GM18507 (cell line): ENCODE results near the gene NDUFAF8.
A peak's percentile ranks its signal among the peaks of the same experiment; 100 is the strongest.

Experiments used
- DNase-seq: peaks from one replicate; pipeline ENCODE4 v3.0.0; 2011; ENCODE audit warnings: low read depth; ENCODE audit not compliant: insufficient read length; ENCODE audit errors: extremely low spot score
- FAIRE-seq: peaks from 2 replicates; lab custom pipeline; 2011; peaks lifted over from hg19 to GRCh38; lab: Jason Lieb, UNC

The NDUFAF8 gene

GRCh38 chr17:81248649-81249048 lies 9.5 kb downstream of the NDUFAF8 start:
- no peak for DNase-seq
- FAIRE-seq: no peak

- no peak for FAIRE-seq
- no peak for DNase-seq
Observed at GRCh38 chr17:81249223-81250040, 10.3 kb downstream of the NDUFAF8 start.

DNA sequence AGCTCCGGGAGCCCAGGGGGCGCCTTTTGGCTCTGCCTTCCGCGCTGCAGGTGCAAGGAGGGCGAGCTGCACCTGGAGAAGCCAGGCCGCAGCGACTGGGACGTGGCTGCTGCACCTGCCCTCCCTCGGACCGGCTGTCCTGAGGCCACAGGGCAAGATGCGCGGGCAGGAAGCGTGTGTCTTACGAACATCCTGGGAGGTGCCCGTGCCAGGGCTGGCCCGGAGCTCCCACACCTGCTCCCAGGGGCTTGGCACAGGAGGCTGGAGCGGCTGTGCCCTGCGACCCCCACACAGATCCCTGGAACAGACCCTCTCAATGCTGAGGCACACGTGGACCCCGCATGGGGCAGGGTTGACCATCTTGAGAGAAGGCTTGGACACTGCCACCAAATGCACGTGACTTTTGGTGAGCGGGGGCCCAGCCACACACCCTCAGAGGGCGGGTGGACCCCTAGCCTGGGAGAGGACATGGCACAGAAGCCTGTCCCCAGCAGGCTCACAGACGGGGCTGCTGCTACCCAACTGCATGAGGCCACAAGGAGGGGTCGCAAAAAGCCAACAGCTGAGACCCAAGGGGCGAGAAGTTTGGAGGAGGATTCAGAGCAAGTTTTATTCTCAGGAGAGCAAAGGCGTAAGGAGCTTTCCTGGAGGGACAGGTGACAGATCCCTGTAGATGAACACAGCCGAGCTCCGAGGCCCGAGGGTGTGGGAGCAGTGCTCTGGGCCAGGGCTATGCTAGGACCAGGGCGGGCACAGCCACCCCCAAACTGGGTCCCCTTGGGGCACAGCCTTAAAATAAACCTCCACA lies 11.4 kb downstream of the NDUFAF8 start:
- FAIRE-seq (no peak), DNase-seq (no peak)

DNA sequence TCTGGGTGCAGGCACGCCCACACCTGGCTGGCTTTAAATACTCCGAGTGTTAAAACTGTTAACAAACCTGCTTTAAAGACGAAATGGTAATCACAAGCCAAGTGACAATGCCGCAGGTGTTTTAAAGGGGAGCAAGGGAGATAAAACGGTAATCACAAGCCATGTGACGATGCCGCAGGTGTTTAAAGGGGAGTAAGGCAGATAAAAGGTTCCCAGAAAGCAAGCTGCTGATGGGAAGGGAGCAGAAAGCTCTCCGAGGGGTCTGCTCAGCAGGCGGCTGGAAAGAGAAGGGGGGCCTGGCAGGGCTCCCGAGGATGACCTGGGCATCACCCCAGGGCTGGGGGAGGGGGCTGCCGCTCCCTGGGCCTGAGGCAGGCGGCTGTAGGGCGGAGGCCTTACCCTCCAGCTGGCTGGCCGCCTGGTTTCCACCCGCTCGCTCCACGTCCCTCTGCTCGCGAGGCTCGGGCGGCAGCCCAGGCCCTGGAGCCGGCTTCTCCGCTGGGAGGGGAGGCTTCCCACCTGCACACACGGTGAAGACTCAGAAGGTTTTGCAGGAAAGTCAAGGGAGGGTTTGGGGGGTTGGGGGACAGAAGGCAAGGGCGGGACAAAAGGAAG lies 12.1 kb downstream of the NDUFAF8 start:
- DNase-seq (no peak), FAIRE-seq (no peak)

- no peak for FAIRE-seq
- no peak for DNase-seq
Observed at GRCh38 chr17:81251709-81252301, 12.7 kb downstream of the NDUFAF8 start.

GRCh38 chr17:81252326-81252986 lies 13.3 kb downstream of the NDUFAF8 start:
- DNase-seq (no peak), FAIRE-seq (no peak)

DNA sequence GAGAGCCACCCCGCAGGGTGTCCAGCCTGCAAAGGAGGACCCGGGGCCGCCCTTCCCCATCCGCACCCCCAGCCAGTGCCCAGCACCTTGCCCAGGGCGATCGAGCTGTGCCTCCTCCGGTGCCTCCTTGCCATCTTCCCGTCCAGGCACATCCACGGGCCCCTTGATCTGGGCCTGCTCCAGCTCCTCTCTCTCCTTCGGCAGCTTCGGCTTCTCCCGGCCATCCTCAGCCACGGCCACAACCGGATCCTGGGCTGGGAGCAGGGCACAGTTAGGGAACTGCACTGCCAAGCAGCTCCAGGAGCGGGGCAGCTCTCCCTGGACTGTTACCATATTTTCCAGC lies 13.8 kb downstream of the NDUFAF8 start:
- no peak for DNase-seq
- no peak for FAIRE-seq

DNA sequence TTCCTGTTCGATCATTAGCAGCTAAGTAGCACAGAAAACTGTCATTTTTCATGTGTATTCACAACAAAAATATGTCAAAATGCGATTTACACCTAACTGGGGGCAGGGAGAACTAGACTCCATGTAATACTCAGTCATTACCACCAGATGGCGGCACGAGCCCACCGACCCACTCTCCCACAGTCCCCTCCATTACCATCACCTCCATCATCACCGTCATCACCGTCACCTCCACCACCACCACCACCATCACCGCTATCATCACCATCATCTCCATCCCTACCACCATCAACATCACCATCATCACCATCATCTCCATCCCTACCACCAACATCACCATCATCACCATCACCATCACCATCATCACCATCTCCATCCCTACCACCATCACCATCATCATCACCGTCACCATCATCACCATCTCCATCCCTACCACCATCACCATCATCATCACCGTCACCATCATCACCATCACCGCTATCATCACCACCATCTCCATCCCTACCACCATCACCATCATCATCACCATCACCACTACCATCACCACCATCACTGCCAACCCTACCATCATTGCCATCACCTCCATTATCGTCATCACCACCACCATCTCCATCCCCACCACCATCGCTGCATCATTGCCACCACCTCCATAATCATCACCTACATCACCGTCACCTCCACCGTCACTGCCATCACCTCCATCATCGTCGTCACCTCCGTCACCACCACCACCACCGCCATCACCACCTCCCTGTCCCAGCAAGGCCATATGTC lies 14.4 kb downstream of the NDUFAF8 start:
- DNase-seq (no peak), FAIRE-seq (peak; percentile 65)

- no peak for DNase-seq
Observed at GRCh38 chr17:81254955-81255717, 16.0 kb downstream of the NDUFAF8 start.

DNA sequence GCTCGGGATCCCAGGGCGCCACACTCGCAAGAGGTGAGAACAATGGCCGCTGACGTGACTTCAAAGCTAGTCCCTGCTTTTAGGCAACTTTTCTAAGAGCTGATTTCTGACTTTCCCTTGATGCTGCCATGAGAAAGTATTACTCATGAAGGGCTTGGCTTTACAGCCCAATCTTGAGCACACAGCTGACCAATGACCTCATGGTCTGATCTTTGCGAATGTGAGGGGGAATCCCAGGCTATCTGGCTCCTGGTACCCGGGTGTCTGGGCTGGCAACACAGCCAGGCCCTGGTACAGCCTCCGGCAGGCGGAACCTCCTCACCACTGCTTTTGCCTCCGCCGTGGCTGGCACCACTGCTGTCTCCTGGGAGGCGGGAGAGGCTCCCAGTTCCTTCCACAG lies 17.5 kb downstream of the NDUFAF8 start:
- no peak for FAIRE-seq
- DNase-seq: no peak

More at GRCh38 chr17:81254955-81255717, 16.0 kb downstream of the NDUFAF8 start:
- no peak for FAIRE-seq

GRCh38 chr17:81257533-81257932 lies 18.4 kb downstream of the NDUFAF8 start:
- no peak for DNase-seq
- FAIRE-seq: no peak

GRCh38 chr17:81258292-81258691 lies 19.2 kb downstream of the NDUFAF8 start:
- FAIRE-seq: no peak
- DNase-seq: no peak

- FAIRE-seq: no peak
- DNase-seq: no peak
Observed at GRCh38 chr17:81259058-81259605, 20.0 kb downstream of the NDUFAF8 start.

GRCh38 chr17:81260171-81260570 lies 21.1 kb downstream of the NDUFAF8 start:
- FAIRE-seq: no peak
- DNase-seq: no peak

GRCh38 chr17:81260641-81261040 lies 21.5 kb downstream of the NDUFAF8 start:
- no peak for FAIRE-seq
- DNase-seq: no peak

- DNase-seq: no peak
- no peak for FAIRE-seq
Observed at GRCh38 chr17:81261096-81261495, 22.0 kb downstream of the NDUFAF8 start.

DNA sequence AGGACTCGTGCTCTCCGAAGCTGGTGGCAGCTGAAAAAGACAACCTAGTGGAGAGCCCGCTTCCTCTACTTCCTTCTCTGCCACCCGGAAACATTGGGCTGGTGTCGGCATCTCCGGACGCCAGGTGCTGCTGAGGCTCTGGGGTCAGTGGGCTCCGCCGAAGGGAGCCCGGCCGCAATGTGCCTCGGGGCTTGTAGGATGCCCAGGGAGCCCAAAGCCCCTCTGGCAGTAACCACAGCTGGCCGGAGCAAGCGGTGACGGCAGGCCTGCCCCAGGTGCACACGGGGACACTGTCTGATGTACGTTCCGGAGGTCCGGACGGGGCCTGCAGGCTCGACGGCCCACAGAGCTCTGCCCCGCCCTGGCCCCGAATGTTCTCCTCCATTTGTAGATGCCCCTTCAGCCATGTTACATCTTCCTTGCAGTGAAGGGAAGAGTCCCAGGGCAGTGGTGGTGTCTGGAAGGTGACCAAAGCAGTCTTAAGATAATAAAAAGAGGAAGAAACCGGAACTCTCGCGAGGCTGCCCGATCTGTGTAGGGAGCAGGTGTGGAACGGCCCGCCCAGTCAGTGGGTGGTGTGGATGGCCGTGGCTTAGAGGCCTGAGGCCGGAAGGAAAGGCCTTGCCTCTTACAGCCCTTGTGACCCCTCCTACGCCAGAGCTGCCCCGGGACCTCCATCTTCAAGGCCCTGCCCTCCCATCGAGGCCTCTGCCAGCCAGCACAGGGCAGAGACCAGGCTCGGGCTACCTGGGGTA lies 22.6 kb downstream of the NDUFAF8 start:
- FAIRE-seq: no peak
- DNase-seq: no peak
